Endothelial cell of umbilical vein (primary cell): ENCODE results near the gene MRPS30.

Experiments
- MYC ChIP-seq: IDR thresholded peaks from one replicate; pipeline ENCODE4 v1.6.1; 2011; ENCODE audit warnings: mild to moderate bottlenecking, low read depth, low read length
- POLR2A ChIP-seq: IDR thresholded peaks from 2 replicates; pipeline ENCODE4 v1.6.1; 2012; ENCODE audit warnings: low read depth, mild to moderate bottlenecking, control low read depth, low read length

GRCh38 chr5:44806608-44807007 lies 2.1 kb upstream of the MRPS30 start:
- no peak for TF ChIP-seq POLR2A
- no peak for TF ChIP-seq MYC
